Measurements from ENCODE around the gene ABHD17B. TPM values are rescaled to one million over a fixed set of nuclear protein-coding genes. Genes with fewer than 3 reads are reported as not detected.
A peak's percentile ranks its signal among the peaks of the same experiment; 100 is the strongest.
"Not testable (repeated sequence)": the region's sequence is repeated elsewhere in the genome, so short reads cannot be mapped to it uniquely, and the experiment has no call there.

Gene ABHD17B
- total RNA-seq (2012; rRNA removed): 15.5 and 17.5 TPM in 2 replicates

- H3K4me2 ChIP-seq (ENCODE audit: low read length): peak within 1 kb of the TSS; percentile 82
- H3K9me3 ChIP-seq (replicated peaks; ENCODE audit: low read length): no peaks in the 10 kb centered on the region
- peaks cover 24% of the 10 kb centered on the region for H3K4me1 ChIP-seq (ENCODE audit: control insufficient read depth, insufficient read depth, low read length)
- no peaks in the 10 kb centered on the region for H3K36me3 ChIP-seq (ENCODE audit: insufficient read depth, low read length)
- peak within 1 kb of the TSS; percentile 87 for H3K4me3 ChIP-seq (ENCODE audit: low read length)
- H3K9ac ChIP-seq (ENCODE audit: low read depth, low read length): peak within 1 kb of the TSS; percentile 85
- H3K27me3 ChIP-seq (ENCODE audit: control insufficient read depth, insufficient read depth, low read length): no peaks in the 10 kb centered on the region
Observed at GRCh38 chr9:71911061-71911907, at the start of gene ABHD17B, which contains the start of gene C9orf85. Gene ABHD17B (minus strand): TSS chr9:71911193. CDS start chr9:71875080, 36,113 bp downstream. Gene C9orf85 (plus strand): TSS chr9:71911639. CDS start chr9:71911735, 96 bp downstream.

GRCh38 chr9:71955300-71955915 lies 44.4 kb upstream of the ABHD17B start:
- H3K4me1 ChIP-seq (ENCODE audit: control insufficient read depth, insufficient read depth, low read length): no peaks in the 10 kb centered on the region
- H3K36me3 ChIP-seq (ENCODE audit: insufficient read depth, low read length): peaks cover 6% of the 10 kb centered on the region
- H3K27me3 ChIP-seq (ENCODE audit: control insufficient read depth, insufficient read depth, low read length): no peaks in the 10 kb centered on the region
- H3K9ac ChIP-seq (ENCODE audit: low read depth, low read length): no peak overlapping the region
- H3K4me2 ChIP-seq (ENCODE audit: low read length): no peak overlapping the region
- H3K4me3 ChIP-seq (ENCODE audit: low read length): no peak overlapping the region
- H3K9me3 ChIP-seq (replicated peaks; ENCODE audit: low read length): no peaks in the 10 kb centered on the region

- not testable (repeated sequence) for H3K27me3 ChIP-seq (ENCODE audit: control insufficient read depth, insufficient read depth, low read length); H3K9ac ChIP-seq (ENCODE audit: low read depth, low read length); H3K9me3 ChIP-seq (replicated peaks; ENCODE audit: low read length); H3K4me3 ChIP-seq (ENCODE audit: low read length); H3K4me2 ChIP-seq (ENCODE audit: low read length); H3K4me1 ChIP-seq (ENCODE audit: control insufficient read depth, insufficient read depth, low read length)
- peaks cover 11% of the 10 kb centered on the region for H3K36me3 ChIP-seq (ENCODE audit: insufficient read depth, low read length)
Observed at GRCh38 chr9:71954652-71955051, 43.7 kb upstream of the ABHD17B start.

- Histone ChIP-seq H3K4me2 (ENCODE audit: low read length) (no peak overlapping the region), H3K9me3 (replicated peaks; ENCODE audit: low read length) (no peaks in the 10 kb centered on the region), H3K9ac (ENCODE audit: low read depth, low read length) (no peak overlapping the region), H3K4me1 (ENCODE audit: control insufficient read depth, insufficient read depth, low read length) (peaks cover 28% of the 10 kb centered on the region), H3K4me3 (ENCODE audit: low read length) (no peak overlapping the region), H3K27me3 (ENCODE audit: control insufficient read depth, insufficient read depth, low read length) (no peaks in the 10 kb centered on the region), H3K36me3 (ENCODE audit: insufficient read depth, low read length) (peaks cover 9% of the 10 kb centered on the region)
Observed at GRCh38 chr9:71944754-71945375, 33.9 kb upstream of the ABHD17B start.

GRCh38 chr9:71941998-71942567 lies 31.1 kb upstream of the ABHD17B start:
- Histone ChIP-seq H3K9me3 (replicated peaks; ENCODE audit: low read length) (no peaks in the 10 kb centered on the region), H3K27me3 (ENCODE audit: control insufficient read depth, insufficient read depth, low read length) (no peaks in the 10 kb centered on the region), H3K4me1 (ENCODE audit: control insufficient read depth, insufficient read depth, low read length) (peaks cover 41% of the 10 kb centered on the region), H3K4me2 (ENCODE audit: low read length) (no peak overlapping the region), H3K36me3 (ENCODE audit: insufficient read depth, low read length) (no peaks in the 10 kb centered on the region), H3K9ac (ENCODE audit: low read depth, low read length) (no peak overlapping the region), H3K4me3 (ENCODE audit: low read length) (no peak overlapping the region)

DNA sequence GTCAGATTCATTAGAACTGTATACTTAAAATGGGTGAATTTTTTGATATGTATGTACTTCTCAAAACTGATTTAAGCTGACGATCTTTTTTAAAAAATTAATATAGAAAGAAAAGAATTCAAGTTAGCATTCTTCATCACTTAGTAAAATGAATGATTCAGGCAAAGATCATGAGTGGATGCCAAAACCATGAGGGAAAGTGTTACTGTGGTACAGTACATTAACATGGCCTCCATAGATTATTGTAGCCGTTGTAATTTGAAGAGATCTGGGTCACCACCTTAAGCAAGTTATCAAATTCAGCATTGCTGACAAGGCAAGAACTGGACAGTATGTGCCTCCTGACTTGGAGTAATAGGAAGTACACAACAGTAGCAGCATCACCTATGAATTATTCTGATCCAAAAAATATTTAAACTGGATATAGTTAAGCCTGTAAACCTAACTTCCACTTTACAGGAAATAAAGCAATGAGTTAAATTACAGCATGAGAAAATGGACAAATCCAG lies 30.1 kb upstream of the ABHD17B start:
- H3K4me1 ChIP-seq (ENCODE audit: control insufficient read depth, insufficient read depth, low read length): peaks cover 48% of the 10 kb centered on the region
- no peak overlapping the region for H3K4me3 ChIP-seq (ENCODE audit: low read length)
- H3K9ac ChIP-seq (ENCODE audit: low read depth, low read length): no peak overlapping the region
- no peak overlapping the region for H3K4me2 ChIP-seq (ENCODE audit: low read length)
- no peaks in the 10 kb centered on the region for H3K36me3 ChIP-seq (ENCODE audit: insufficient read depth, low read length)
- H3K9me3 ChIP-seq (replicated peaks; ENCODE audit: low read length): no peaks in the 10 kb centered on the region
- no peaks in the 10 kb centered on the region for H3K27me3 ChIP-seq (ENCODE audit: control insufficient read depth, insufficient read depth, low read length)

DNA sequence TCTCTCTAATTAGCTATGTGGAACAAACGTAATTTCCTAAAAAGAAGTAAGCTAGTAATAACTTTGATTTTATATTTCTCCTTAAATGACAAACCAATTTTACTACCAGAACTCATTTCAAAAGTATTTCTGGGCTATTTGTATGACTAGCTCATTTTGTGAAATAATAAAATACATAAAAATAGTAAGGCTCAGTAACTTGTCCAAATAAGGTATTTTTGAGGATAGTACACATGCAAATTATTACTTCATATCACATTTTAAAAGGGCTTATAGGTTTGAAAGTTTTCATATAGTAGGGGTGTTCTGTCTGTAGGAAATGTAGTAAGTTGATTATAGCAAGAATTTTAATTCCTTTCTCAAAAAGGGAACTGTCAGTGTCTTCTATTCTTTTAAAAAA lies 26.9 kb upstream of the ABHD17B start:
- no peaks in the 10 kb centered on the region for H3K36me3 ChIP-seq (ENCODE audit: insufficient read depth, low read length)
- no peaks in the 10 kb centered on the region for H3K9me3 ChIP-seq (replicated peaks; ENCODE audit: low read length)
- peaks cover 38% of the 10 kb centered on the region for H3K4me1 ChIP-seq (ENCODE audit: control insufficient read depth, insufficient read depth, low read length)
- H3K4me2 ChIP-seq (ENCODE audit: low read length): no peak overlapping the region
- no peaks in the 10 kb centered on the region for H3K27me3 ChIP-seq (ENCODE audit: control insufficient read depth, insufficient read depth, low read length)
- H3K9ac ChIP-seq (ENCODE audit: low read depth, low read length): peak overlapping the region; percentile 72
- no peak overlapping the region for H3K4me3 ChIP-seq (ENCODE audit: low read length)

GRCh38 chr9:71937070-71937625 lies 26.2 kb upstream of the ABHD17B start:
- Histone ChIP-seq H3K9me3 (replicated peaks; ENCODE audit: low read length) (no peaks in the 10 kb centered on the region), H3K4me1 (ENCODE audit: control insufficient read depth, insufficient read depth, low read length) (peaks cover 36% of the 10 kb centered on the region), H3K4me2 (ENCODE audit: low read length) (peak overlapping the region; percentile 17), H3K36me3 (ENCODE audit: insufficient read depth, low read length) (peaks cover under 1% of the 10 kb centered on the region), H3K9ac (ENCODE audit: low read depth, low read length) (peak overlapping the region; percentile 72), H3K27me3 (ENCODE audit: control insufficient read depth, insufficient read depth, low read length) (no peaks in the 10 kb centered on the region), H3K4me3 (ENCODE audit: low read length) (no peak overlapping the region)

DNA sequence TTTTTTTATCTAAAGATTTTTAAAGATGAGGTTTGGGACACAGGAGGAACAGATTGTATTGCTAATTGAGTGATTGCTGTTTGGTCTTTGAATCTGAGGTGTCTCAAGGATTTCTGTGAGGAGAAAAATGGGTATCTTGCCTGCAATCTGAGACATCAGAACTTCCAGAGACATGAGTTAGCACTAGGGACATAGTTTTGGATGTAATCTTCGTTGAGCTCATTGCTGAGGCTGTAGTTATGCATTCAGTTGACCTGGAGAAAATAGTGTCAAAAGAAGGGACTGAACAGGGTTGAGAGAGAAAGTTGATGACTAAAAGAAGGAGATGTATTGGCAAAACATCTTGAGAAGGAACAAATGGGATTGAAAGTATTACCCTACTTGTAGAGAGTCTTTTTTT lies 25.1 kb upstream of the ABHD17B start:
- Histone ChIP-seq H3K9me3 (replicated peaks; ENCODE audit: low read length) (no peaks in the 10 kb centered on the region), H3K4me3 (ENCODE audit: low read length) (no peak overlapping the region), H3K9ac (ENCODE audit: low read depth, low read length) (no peak overlapping the region), H3K36me3 (ENCODE audit: insufficient read depth, low read length) (peaks cover 3% of the 10 kb centered on the region), H3K27me3 (ENCODE audit: control insufficient read depth, insufficient read depth, low read length) (no peaks in the 10 kb centered on the region), H3K4me1 (ENCODE audit: control insufficient read depth, insufficient read depth, low read length) (peaks cover 25% of the 10 kb centered on the region), H3K4me2 (ENCODE audit: low read length) (no peak overlapping the region)

DNA sequence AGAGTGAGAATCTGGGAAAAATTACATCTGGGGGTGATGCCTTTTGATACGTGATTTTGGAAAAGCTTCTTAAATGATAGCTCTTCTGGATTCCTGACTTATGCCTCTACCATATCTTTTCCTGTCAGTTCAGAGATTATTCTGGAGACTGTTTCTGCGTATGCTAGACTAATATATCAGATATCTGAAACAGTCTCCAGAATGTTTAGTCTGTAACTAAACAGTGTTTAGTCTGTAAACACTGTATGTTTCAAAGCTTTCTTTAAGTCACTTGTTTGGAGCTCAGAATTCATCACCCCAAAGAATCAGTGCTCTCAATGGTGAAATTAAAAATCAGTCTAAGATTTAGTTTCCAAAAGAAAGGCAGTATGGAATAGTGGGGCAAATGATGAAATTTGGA lies 20.2 kb upstream of the ABHD17B start:
- no peaks in the 10 kb centered on the region for H3K9me3 ChIP-seq (replicated peaks; ENCODE audit: low read length)
- H3K4me1 ChIP-seq (ENCODE audit: control insufficient read depth, insufficient read depth, low read length): peaks cover 28% of the 10 kb centered on the region
- no peak overlapping the region for H3K4me2 ChIP-seq (ENCODE audit: low read length)

More for the DNA sequence above, 20.2 kb upstream of the ABHD17B start:
- peaks cover 3% of the 10 kb centered on the region for H3K36me3 ChIP-seq (ENCODE audit: insufficient read depth, low read length)
- no peak overlapping the region for H3K4me3 ChIP-seq (ENCODE audit: low read length)
- no peak overlapping the region for H3K9ac ChIP-seq (ENCODE audit: low read depth, low read length)
- H3K27me3 ChIP-seq (ENCODE audit: control insufficient read depth, insufficient read depth, low read length): no peaks in the 10 kb centered on the region

Measured in skeletal muscle satellite cell (primary cell).